Measurements from ENCODE around the gene NHSL2.

NHSL2 gene

GRCh38 chrX:72027914-72028307 lies 117.3 kb downstream of the NHSL2 start:
- no peak overlapping the region for H3K4me3 ChIP-seq (ENCODE audit: low read depth, low read length)
- TF ChIP-seq CTCF (IDR thresholded peaks at IDR 0.05; ENCODE audit: control insufficient read depth, extremely low read depth, insufficient read depth), result no peak
- DNase-seq (ENCODE audit: low read depth), result no peak

DNA sequence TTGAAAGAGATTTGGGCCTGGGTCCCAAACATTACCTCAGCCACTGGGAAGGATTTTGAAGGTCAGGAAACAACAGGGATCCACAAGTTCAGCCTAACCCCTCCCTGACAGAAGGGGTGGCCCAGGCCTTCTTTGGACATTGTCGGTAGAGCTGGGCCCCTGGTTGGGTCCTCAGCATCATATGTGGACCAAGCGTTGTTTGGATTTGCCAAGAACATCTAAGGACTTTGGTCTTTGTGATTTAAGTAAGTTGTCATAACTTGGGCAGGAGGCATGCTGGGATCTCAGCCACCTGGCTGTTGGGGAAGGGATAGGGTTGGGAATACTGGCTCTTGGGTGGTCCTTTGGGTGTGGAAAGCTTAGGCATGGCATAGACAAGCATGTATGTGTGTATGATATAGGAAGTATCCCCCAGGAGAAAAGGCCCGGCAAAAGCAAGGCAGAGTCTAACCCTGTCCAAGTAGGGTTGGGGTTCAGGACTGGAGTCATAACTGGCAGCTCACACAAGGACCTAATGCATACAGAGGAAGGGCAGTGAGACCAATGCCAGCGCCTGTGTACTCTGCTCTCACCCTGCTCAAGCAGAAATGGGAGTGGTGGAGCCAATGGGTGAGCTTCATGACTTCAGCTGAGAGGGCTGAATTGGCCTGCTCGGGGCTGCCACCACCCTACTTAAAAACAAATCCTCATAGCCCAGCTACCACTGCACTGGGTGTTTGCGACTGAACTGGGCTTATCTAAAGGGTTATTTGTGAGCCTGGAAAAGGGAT lies 118.2 kb downstream of the NHSL2 start:
- no peak overlapping the region for H3K4me3 ChIP-seq (ENCODE audit: low read depth, low read length)
- no peak for DNase-seq (ENCODE audit: low read depth)
- no peak for TF ChIP-seq CTCF (IDR thresholded peaks at IDR 0.05; ENCODE audit: control insufficient read depth, extremely low read depth, insufficient read depth)

GRCh38 chrX:72029483-72030411 lies 119.1 kb downstream of the NHSL2 start:
- DNase-seq (ENCODE audit: low read depth), result no peak
- no peak overlapping the region for H3K4me3 ChIP-seq (ENCODE audit: low read depth, low read length)
- TF ChIP-seq CTCF (IDR thresholded peaks at IDR 0.05; ENCODE audit: control insufficient read depth, extremely low read depth, insufficient read depth), result no peak

- H3K4me3 ChIP-seq (ENCODE audit: low read depth, low read length), result no peak overlapping the region
- TF ChIP-seq CTCF (IDR thresholded peaks at IDR 0.05; ENCODE audit: control insufficient read depth, extremely low read depth, insufficient read depth), result no peak
- DNase-seq (ENCODE audit: low read depth), result no peak
Measured at GRCh38 chrX:72030431-72030830, 119.8 kb downstream of the NHSL2 start.

GRCh38 chrX:72031118-72031517 lies 120.5 kb downstream of the NHSL2 start:
- DNase-seq (ENCODE audit: low read depth), result no peak
- TF ChIP-seq CTCF (IDR thresholded peaks at IDR 0.05; ENCODE audit: control insufficient read depth, extremely low read depth, insufficient read depth), result no peak
- no peak overlapping the region for H3K4me3 ChIP-seq (ENCODE audit: low read depth, low read length)

- no peak for TF ChIP-seq CTCF (IDR thresholded peaks at IDR 0.05; ENCODE audit: control insufficient read depth, extremely low read depth, insufficient read depth)
- DNase-seq (ENCODE audit: low read depth), result no peak
- no peak overlapping the region for H3K4me3 ChIP-seq (ENCODE audit: low read depth, low read length)
Measured at GRCh38 chrX:72031634-72032033, 121.0 kb downstream of the NHSL2 start.

Measured in LNCaP clone FGC (cell line).